NCI-H1092 treated with DMSO at 0.1 percent for 48 hours (cell line): Measurements from ENCODE around the gene NCCRP1.
"Not testable (repeated sequence)": the region's sequence is repeated elsewhere in the genome, so short reads cannot be mapped to it uniquely, and the experiment has no call there.

ENCODE experiments used
- DNase-seq: peaks from one replicate; lab custom pipeline; 2025; lab: John Stamatoyannopoulos, UW

Gene NCCRP1

GRCh38 chr19:39207293-39207836 is 10.6 kb downstream of the NCCRP1 start:
- DNase-seq = no peak

DNA sequence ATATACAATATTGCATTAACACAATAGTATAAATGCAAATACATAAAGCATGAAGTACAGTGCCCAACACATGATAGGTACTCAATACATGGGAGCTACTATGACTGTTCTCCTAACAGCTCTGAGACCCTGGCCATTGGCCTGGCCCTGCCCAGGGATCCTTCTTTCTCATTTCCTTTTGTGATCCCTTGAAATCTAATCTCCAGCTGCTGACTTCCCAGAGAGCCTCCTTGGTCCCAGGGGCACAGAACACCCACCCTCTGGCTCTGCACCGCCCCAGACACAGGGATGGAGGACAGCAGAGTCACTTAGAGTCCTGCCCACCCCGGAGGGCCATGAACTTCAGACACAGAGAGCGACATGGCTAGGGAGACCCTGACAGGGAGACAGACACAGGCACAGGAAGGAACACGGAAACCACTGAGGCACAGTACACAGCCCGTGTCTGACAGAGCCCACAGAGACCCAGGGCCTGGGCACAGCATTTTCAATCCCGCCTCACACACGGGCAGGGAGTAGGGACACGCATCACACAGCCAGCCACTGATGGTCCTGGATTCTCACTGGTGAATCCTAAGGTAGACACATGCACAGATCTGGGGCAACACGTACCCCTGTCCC is 11.5 kb downstream of the NCCRP1 start:
- DNase-seq = no peak

- DNase-seq = no peak
Observed at GRCh38 chr19:39209196-39209595, 12.4 kb downstream of the NCCRP1 start.

DNA sequence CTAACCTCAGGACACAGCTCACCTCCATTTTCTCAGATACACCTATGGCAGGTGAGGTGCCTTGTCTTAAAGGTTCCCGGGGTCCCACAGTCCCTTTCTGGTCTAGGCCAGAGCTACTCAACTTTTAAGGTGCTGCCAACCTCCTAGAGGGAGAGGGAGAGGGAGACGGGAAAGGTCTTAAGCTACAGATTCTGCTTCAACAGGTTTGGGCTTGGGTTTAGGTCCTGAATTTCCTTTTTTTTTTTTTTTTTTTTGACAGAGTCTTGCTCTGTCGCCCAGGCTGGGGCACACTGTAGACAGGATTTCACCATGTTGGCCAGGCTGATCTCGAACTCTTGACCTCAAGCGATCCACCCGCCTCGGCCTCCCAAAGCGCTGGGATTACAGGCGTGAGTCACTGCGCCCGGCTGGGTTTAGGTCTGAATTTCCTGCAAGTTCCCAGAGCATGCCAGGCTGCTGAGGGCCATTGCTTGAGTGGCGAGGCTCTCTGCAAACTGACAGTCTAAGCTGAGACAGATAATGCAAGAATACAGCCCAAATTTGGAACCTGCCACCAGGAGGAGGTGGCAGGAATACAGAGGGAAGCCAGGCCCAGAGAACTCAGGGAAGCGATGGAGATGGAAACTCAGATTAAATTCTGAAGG is 15.1 kb downstream of the NCCRP1 start:
- no peak for DNase-seq

- no peak for DNase-seq
Observed at GRCh38 chr19:39212375-39212742, 15.6 kb downstream of the NCCRP1 start.

DNA sequence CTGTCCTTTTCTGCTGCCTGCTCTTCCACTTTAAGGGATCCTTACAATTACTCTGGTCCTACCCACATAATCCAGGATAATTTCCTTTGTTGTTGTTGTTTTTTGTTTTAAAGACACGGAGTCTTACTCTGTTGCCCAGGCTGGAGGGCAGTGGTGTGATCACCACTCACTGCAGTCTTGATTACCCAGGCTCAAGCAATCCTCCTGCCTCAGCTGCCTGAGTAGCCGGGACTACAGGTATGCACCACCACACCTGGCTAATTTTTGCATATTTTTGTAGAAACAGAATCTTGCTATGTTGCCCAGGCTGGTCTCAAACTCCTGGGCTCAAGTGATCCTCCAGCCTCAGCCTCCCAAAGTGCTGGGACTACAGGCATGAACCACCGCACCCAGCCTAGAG is 18.6 kb downstream of the NCCRP1 start:
- DNase-seq = not testable (repeated sequence)

DNA sequence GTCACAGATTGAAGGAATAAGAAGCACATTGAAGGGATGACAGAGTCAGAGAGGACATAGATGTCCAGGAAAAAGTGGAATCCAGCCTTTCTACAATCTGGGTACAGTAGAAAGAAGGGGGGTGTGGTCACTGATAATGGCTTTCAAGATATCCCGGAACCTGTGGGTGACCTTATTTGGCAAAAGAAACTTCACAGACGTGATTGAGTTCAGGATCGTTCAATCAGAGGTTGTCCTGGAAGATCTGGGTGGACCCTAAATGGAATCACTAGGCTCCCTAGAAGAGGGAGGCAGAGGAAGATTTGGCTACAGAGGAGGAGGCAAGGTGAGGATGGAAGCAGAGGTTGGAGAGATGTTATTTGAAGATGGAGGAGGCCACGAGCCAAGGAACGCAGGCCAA is 20.3 kb downstream of the NCCRP1 start:
- DNase-seq = no peak

DNA sequence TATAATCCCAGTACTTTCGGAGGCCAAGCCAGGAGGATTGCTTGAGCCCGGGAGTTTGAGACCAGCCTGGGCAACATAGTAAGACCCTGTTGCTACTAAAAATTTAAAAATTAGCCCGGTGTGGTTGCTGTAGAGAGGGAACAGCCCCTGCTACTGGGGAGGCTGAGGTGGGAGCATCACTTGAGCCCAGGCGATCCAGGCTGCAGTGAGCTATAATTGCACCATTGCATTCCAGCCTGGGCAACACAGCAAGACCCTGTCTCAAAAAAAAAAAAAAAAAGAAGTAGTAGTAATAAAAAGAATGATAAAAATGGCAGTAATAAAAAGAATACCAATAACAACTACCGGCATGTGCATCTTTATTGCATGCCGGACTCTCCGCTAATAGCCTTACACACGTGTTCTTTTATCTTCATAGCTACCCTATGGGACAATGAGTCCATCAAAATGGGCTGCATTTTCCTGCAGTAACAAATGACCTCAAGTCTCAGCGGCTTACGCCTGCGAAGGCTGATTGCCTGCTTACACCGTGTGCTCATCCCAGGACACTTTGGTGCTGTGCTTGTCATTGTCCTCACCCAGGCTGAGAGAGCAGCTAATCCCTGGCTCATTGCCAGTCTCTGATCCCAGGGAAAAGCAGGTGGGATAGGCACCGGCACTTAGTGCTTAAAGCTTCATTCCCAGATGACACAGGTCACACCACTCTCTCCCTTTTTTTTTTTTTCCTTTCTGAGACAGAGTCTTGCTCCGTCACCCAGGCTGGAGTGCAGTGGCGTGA is 21.7 kb downstream of the NCCRP1 start:
- DNase-seq = no peak

- not testable (repeated sequence) for DNase-seq
Observed at GRCh38 chr19:39219108-39219507, 22.3 kb downstream of the NCCRP1 start.

- no peak for DNase-seq
Observed at GRCh38 chr19:39223703-39224279, 27.0 kb downstream of the NCCRP1 start.

GRCh38 chr19:39224910-39225309 is 28.1 kb downstream of the NCCRP1 start:
- no peak for DNase-seq

GRCh38 chr19:39230096-39230764 is 33.5 kb downstream of the NCCRP1 start:
- DNase-seq = no peak

- DNase-seq = no peak
Observed at GRCh38 chr19:39232708-39233107, 35.9 kb downstream of the NCCRP1 start.

- no peak for DNase-seq
Observed at GRCh38 chr19:39236527-39236926, 39.8 kb downstream of the NCCRP1 start.

DNA sequence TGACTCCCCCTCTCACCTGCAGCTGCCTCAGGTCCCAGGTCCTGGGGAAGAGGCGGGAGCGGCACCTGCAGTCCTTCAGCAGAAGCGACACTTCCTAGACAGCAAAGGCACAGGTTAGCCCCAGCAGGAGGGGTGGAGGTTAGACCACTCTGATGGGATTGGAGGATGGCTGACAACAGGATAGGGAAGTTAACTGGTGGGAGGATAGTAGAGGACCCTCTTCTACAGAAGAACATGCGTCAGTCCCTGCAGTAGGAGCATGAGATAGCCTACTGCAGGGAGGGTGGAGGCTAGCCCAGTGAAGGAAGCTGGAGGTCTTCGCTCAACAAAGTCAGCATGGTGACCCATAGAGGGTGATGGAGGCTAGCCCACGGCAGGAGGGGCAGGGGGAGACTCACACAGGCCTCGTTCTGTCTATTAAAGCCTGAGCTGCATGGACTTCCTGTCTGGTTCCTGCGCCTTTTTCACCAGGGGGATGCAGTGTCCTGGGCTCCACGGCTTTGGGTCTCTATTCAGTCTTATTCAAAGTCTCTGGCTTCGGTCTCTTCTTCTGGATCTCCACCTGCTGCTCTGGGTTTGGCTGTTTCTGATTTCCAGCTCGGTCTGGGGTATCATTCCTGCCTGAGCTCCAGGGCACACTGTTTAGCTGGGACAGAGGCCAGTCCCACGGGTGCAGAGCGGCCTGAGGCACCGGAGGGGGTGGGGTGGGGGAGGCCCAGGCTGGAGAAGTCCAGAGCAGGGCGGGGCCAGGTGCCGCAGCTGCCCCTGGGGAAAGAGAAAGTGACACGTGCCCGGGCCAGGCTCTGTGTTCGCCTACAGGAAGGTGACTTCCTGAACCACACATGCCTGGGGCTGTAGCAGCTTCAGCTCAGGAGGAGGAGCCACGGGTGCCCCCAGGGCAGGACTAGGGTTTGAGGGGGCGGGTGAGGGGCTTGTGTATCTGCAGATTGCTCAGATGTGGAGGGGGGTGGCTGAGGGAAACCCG is 40.7 kb downstream of the NCCRP1 start:
- no peak for DNase-seq

DNA sequence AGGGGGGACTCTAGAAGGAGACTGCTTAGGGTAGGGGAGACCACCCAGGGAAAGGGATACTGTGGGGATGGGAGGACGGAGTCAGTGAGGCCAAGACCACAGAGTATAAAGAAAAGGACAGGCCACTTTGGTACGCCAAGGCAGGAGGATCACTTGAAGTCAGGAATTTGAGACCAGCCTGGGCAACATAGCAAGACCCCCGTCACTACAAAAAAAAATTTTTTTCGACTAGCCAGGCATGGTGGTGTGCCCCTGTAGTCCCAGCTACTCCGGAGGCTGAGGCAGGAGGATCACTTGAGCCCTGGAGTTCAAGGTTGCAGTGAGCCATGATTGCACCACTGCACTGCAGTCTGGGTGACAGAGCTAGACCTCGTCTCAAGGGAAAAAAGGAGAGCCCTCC is 41.4 kb downstream of the NCCRP1 start:
- no peak for DNase-seq

DNA sequence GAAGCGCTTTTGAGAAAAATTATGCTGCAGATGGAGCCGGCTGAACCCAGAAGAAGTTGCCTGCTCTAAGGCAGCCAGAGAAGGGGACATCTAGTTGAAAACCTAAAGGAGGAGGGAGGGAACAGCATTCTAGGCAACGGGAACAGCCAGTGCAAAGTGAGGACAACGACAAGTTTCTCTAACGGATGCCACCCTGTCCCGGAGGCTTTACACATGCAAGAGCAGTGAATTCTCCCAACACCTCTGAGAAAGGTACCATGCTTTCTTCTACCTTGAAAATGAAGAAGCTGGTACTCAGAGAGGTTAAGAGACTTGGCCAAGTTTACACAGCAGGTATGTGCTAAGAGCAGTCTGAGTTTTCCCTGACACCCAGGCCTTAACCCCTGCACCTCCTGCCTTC is 42.2 kb downstream of the NCCRP1 start:
- no peak for DNase-seq

DNA sequence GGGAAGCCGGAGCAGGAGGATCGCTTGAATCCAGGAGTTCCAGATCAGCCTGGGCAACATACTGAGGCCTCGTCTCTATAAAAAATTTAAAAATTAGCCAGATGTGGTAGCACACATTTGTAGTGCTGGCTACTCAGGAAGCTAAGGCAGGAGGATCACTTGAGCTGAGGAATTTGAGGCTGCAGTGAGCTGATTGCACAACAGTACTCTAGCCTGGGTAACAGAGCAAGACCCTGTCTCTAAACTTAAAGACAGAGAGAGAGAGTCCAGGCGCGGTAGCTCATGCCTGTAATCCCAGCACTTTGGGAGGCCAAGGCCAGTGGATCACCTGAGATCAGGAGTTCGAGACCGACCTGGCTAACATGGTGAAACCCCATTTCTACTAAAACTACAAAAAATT is 43.7 kb downstream of the NCCRP1 start:
- DNase-seq = no peak

DNA sequence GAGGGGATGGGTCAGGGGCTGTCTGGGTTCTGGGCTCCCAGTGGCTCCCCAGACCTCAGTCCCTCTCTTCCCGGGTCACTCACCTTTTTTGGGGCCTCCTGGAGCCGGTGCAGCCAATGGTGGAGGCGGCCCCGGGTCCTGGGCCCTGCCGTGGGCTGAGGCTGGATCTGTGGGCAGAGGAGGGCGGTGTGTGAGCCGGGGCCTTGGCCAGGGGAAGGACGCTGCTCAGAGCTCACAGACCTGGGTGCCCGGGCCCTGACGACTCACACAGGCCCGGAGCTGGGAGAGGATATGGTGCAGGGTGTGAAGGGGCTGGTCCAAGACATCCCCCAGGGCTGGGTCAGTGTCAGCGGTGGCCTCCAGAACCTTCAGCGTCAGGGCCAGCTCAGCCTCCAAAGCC is 47.0 kb downstream of the NCCRP1 start:
- not testable (repeated sequence) for DNase-seq

DNA sequence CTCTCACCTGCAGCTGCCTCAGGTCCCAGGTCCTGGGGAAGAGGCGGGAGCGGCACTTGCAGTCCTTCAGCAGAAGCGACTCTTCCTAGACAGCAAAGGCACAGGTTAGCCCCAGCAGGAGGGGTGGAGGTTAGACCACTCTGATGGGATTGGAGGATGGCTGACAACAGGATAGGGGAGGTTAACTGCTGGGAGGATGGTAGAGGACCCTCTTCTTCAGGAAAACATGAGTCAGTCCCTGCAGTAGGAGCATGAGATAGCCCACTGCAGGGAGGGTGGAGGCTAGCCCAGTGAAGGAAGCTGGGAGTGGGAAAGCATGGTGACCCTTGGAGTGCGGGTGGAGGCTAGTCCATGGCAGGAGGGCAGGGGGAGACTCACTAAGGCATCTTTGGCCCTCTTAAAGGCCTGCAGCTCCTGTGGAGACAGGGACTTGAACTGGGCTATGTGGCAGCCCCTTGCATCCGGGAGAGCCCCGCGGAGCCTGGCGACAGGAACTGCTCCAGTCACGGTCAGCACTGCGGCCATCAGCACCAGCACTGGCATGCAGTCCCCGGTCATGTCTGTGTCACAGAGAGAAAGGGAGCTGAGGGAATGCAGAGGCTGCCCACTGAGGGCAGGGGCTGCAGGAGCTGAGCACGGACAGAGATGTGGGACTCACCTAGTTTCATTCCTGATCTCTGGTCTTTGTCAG is 47.8 kb downstream of the NCCRP1 start, which contains the start of gene IFNL3:
IFNL3 (minus strand) TSS at position 597 of the 691 bp plus-strand sequence; CDS start at position 558, 39 bp downstream.
- DNase-seq = not testable (repeated sequence)
